Measurements from ENCODE around the gene IL10RA.
"Not testable (repeated sequence)": the region's sequence is repeated elsewhere in the genome, so short reads cannot be mapped to it uniquely, and the experiment has no call there.

The IL10RA gene

GRCh38 chr11:117961896-117962295, 24.3 kb upstream of the IL10RA start:
- no peak for DNase-seq (ENCODE audit: low read depth in 2 of 2)

- no peak for DNase-seq (ENCODE audit: low read depth in 2 of 2)
Observed at GRCh38 chr11:117962826-117963225, 23.4 kb upstream of the IL10RA start.

- no peak for DNase-seq (ENCODE audit: low read depth in 2 of 2)
Observed at GRCh38 chr11:117966908-117967307, 19.3 kb upstream of the IL10RA start.

GRCh38 chr11:117969160-117969991, 16.8 kb upstream of the IL10RA start:
- DNase-seq (ENCODE audit: low read depth in 2 of 2) = no peak

GRCh38 chr11:117970400-117971024, 15.7 kb upstream of the IL10RA start:
- no peak for DNase-seq (ENCODE audit: low read depth in 2 of 2)

GRCh38 chr11:117972044-117972443, 14.2 kb upstream of the IL10RA start:
- no peak for DNase-seq (ENCODE audit: low read depth in 2 of 2)

GRCh38 chr11:117972629-117973502, 13.3 kb upstream of the IL10RA start:
- DNase-seq (ENCODE audit: low read depth in 2 of 2) = no peak

GRCh38 chr11:117973503-117973860, 12.7 kb upstream of the IL10RA start:
- no peak for DNase-seq (ENCODE audit: low read depth in 2 of 2)

GRCh38 chr11:117976445-117976844, 9.7 kb upstream of the IL10RA start:
- no peak for DNase-seq (ENCODE audit: low read depth in 2 of 2)

- DNase-seq (ENCODE audit: low read depth in 2 of 2) = no peak
Observed at GRCh38 chr11:117977029-117977428, 9.2 kb upstream of the IL10RA start.

- not testable (repeated sequence) for DNase-seq (ENCODE audit: low read depth in 2 of 2)
Observed at GRCh38 chr11:117977612-117978264, 8.5 kb upstream of the IL10RA start.

- not testable (repeated sequence) for DNase-seq (ENCODE audit: low read depth in 2 of 2)
Observed at GRCh38 chr11:117978291-117978910, 7.8 kb upstream of the IL10RA start.

- DNase-seq (ENCODE audit: low read depth in 2 of 2) = no peak
Observed at GRCh38 chr11:117978991-117979390, 7.2 kb upstream of the IL10RA start.

- no peak for DNase-seq (ENCODE audit: low read depth in 2 of 2)
Observed at GRCh38 chr11:117979481-117980211, 6.5 kb upstream of the IL10RA start.

GRCh38 chr11:117980280-117980679, 5.9 kb upstream of the IL10RA start:
- DNase-seq (ENCODE audit: low read depth in 2 of 2) = no peak

GRCh38 chr11:117980720-117981119, 5.5 kb upstream of the IL10RA start:
- no peak for DNase-seq (ENCODE audit: low read depth in 2 of 2)

GRCh38 chr11:117983163-117983475, 3.1 kb upstream of the IL10RA start:
- DNase-seq (ENCODE audit: low read depth in 2 of 2) = no peak

GRCh38 chr11:117984476-117984875, 1.7 kb upstream of the IL10RA start:
- DNase-seq (ENCODE audit: low read depth in 2 of 2) = no peak

GRCh38 chr11:117986981-117987574, 884 bp downstream of the IL10RA start:
- DNase-seq (ENCODE audit: low read depth in 2 of 2) = peak in 1 of 2 donors; percentile 34

GRCh38 chr11:117989351-117990102, 3.3 kb downstream of the IL10RA start:
- DNase-seq (ENCODE audit: low read depth in 2 of 2) = no peak
